ENCODE measurements around the gene SLC25A44. TPM values are rescaled to one million over a fixed set of nuclear protein-coding genes. Genes with fewer than 3 reads are reported as not detected.
"Not testable (repeated sequence)": the region's sequence is repeated elsewhere in the genome, so short reads cannot be mapped to it uniquely, and the experiment has no call there.

Gene SLC25A44
- total RNA-seq, 5 donors from 2014 or later (not counting 1 experiment from before 2014, with no cell fraction given) = 16.8 to 24.5 (median 21.4) TPM

DNA sequence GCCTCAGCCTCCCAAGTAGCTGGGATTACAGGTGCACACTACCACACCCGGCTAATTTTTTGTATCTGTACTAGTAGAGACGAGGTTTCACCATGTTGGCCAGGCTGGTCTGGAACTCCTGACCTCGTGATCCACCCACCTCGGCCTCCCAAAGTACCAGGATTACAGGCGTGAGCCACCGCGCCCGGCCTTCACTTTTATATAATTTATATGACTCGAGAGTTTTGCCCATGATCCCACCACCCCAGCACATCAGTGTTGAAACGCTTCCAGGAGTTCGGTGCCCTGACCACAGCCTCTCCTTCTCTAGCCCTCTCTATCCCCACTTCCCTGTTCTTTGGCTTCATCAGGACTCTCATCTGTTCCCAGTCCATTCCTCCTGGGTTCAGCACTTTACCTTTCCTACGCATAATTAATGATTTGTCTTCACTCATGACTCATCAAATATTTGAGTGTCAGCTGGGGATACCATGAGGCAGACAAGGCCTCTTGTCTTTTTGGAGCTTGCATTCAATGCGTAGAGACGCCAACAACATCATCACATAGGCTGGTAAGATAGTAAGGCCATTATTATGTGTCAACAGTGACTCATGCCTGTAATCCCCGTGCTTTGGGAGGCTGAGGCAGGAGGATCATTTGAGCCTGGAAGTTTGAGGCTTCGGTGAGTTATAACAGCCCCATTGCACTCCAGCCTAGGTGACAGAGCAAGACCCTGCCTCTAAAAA is 20.3 kb downstream of the SLC25A44 start:
- Histone ChIP-seq H3K27me3 (replicated peaks in 1 of 2; ENCODE audit: control insufficient read depth in 2 of 2, extremely low read depth in 1 of 2, insufficient read depth in 2 of 2, low read length in 1 of 2) (no peaks in the 10 kb centered on the region), H3K4me3 (ENCODE audit: control insufficient read depth in 1 of 2, extremely low read depth in 1 of 2, low read length in 1 of 2) (no peak overlapping the region), H3K27ac (ENCODE audit: low read length) (peak overlapping the region; percentile 97), H3K4me1 (ENCODE audit: control insufficient read depth in 1 of 2, extremely low read depth in 1 of 2, insufficient read depth in 2 of 2, low read length in 2 of 2) (peaks cover 7 to 44% of the 10 kb centered on the region in 2 experiments), H3K36me3 (ENCODE audit: control insufficient read depth in 2 of 2, extremely low read depth in 1 of 2, insufficient read depth in 1 of 2, low read length in 1 of 2) (peaks cover 4 to 23% of the 10 kb centered on the region in 2 donors), H3K9me3 (no peaks in the 10 kb centered on the region)
- ChIA-PET POLR2A (interaction anchor here in 1 of 2 donors (0.6 to 1.9 kb wide), 4 partner anchors 20 to 292 kb away, joined by 3 to 32 read pairs (median 3); partner anchors contain the start of gene SLC25A44), CTCF (interaction anchor here (0.6 to 2.7 kb wide), 6 partner anchors 11 to 891 kb away, joined by 3 to 40 read pairs (median 4); no protein-coding TSS in a partner anchor)
- no peak for ATAC-seq (replicated peaks in 1 of 4)
- no peak for DNase-seq
- Mint-ChIP-seq H3K4me3 (peak overlapping the region; percentile 79 to 95 (median 95)), H3K27ac (peak overlapping the region; percentile 57 to 77), H3K9me3 (no peaks in the 10 kb centered on the region), H3K27me3 (no peaks in the 10 kb centered on the region), H3K4me1 (peaks cover 37 to 54% (median 50%) of the 10 kb centered on the region in 3 donors), H3K36me3 (peaks cover 9% of the 10 kb centered on the region)
- 75% methylated on average over 3 of the region's 16 CpGs for WGBS (ENCODE audit: insufficient coverage)

DNA sequence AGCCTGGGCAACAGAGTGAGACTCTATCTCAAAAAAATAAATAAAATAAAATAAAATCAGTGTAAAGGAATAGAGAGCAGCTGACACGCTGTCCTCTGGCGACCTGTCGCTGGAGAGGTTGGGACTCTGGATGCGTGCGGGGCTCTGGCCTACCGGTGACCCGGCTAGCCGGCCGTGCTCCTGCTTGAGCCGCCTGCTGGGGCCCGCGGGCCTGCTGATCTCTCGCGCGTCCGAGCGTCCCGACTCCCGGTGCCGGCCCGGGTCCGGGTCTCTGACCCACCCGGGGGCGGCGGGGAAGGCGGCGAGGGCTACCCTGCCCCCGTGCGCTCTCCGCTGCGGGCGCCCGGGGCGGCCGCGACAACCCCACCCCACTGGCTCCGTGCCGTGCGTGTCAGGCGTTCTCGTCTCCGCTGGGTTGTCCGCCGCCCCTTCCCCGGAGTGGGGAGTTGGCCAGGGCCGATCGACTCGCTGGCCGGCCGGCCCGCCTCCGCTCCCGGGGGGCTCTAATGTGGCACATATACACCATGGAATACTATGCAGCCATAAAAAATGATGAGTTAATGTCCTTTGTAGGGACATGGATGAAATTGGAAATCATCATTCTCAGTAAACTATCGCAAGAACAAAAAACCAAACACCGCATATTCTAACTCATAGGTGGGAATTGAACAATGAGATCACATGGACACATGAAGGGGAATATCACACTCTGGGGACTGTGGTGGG is 22.6 kb downstream of the SLC25A44 start:
- WGBS (ENCODE audit: insufficient coverage) = 98% methylated on average over 25 of the region's 55 CpGs
- DNase-seq = peak in 1 of 35 experiments; percentile 43
- H3K4me3 ChIP-seq (ENCODE audit: control insufficient read depth in 1 of 2, extremely low read depth in 1 of 2, low read length in 1 of 2); H3K9me3 ChIP-seq; H3K27me3 ChIP-seq (replicated peaks in 1 of 2; ENCODE audit: control insufficient read depth in 2 of 2, extremely low read depth in 1 of 2, insufficient read depth in 2 of 2, low read length in 1 of 2); CTCF ChIA-PET; H3K27ac Mint-ChIP-seq; H3K27ac ChIP-seq (ENCODE audit: low read length); H3K4me3 Mint-ChIP-seq; ATAC-seq (replicated peaks in 1 of 4); H3K9me3 Mint-ChIP-seq; H3K27me3 Mint-ChIP-seq; POLR2A ChIA-PET: not testable (repeated sequence)
- H3K4me1 Mint-ChIP-seq = peaks cover 48 to 68% (median 65%) of the 10 kb centered on the region in 3 donors
- peaks cover 13% of the 10 kb centered on the region for H3K36me3 Mint-ChIP-seq
- Histone ChIP-seq H3K36me3 (ENCODE audit: control insufficient read depth in 2 of 2, extremely low read depth in 1 of 2, insufficient read depth in 1 of 2, low read length in 1 of 2) (peaks cover 5 to 21% of the 10 kb centered on the region in 2 donors), H3K4me1 (ENCODE audit: control insufficient read depth in 1 of 2, extremely low read depth in 1 of 2, insufficient read depth in 2 of 2, low read length in 2 of 2) (peaks cover 7 to 46% of the 10 kb centered on the region in 2 experiments)

DNA sequence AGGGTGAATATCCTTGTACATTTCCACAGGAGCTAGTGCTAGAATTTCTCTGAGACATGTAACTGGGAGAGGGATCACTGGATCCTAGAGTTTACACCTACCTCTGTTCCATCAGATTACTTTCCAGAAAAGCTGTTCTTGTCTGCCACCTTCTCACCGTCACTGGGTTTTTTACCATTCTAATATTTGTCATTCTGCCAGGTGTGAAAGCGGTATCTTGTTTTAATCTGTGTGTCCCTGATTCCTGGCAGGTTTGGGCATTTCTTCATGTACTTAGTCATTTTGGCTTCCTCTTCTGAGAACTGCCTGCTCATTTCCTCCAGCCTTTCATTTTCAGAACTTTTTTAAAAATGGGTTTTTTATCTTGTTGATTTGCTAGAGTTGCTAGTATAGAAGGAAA is 24.0 kb downstream of the SLC25A44 start:
- no peaks in the 10 kb centered on the region for H3K27me3 ChIP-seq (replicated peaks in 1 of 2; ENCODE audit: control insufficient read depth in 2 of 2, extremely low read depth in 1 of 2, insufficient read depth in 2 of 2, low read length in 1 of 2)
- no peak overlapping the region for H3K4me3 ChIP-seq (ENCODE audit: control insufficient read depth in 1 of 2, extremely low read depth in 1 of 2, low read length in 1 of 2)
- peak overlapping the region; percentile 89 to 92 for H3K27ac Mint-ChIP-seq
- peak in 3 of 4 experiments; percentile 34 to 43 (median 41) for ATAC-seq (replicated peaks in 1 of 4)
- no peaks in the 10 kb centered on the region for H3K9me3 Mint-ChIP-seq
- peaks cover 7 to 43% of the 10 kb centered on the region in 2 experiments for H3K4me1 ChIP-seq (ENCODE audit: control insufficient read depth in 1 of 2, extremely low read depth in 1 of 2, insufficient read depth in 2 of 2, low read length in 2 of 2)
- POLR2A ChIA-PET = interaction anchor here (0.5 to 0.9 kb wide), 3 partner anchors 123 to 946 kb away, joined by 3 to 9 read pairs (median 3); no protein-coding TSS in a partner anchor
- H3K36me3 ChIP-seq (ENCODE audit: control insufficient read depth in 2 of 2, extremely low read depth in 1 of 2, insufficient read depth in 1 of 2, low read length in 1 of 2) = peaks cover 13 to 29% of the 10 kb centered on the region in 2 donors
- H3K36me3 Mint-ChIP-seq = peaks cover 23% of the 10 kb centered on the region
- H3K4me3 Mint-ChIP-seq = peak overlapping the region; percentile 43 to 62 (median 57)
- WGBS (ENCODE audit: insufficient coverage) = no CpG with 5 or more reads among the region's 2 CpGs
- no peaks in the 10 kb centered on the region for H3K27me3 Mint-ChIP-seq
- peak overlapping the region; percentile 52 for H3K27ac ChIP-seq (ENCODE audit: low read length)
- no peaks in the 10 kb centered on the region for H3K9me3 ChIP-seq
- DNase-seq = peak in 2 of 35 experiments; percentile 8 to 52
- CTCF ChIA-PET = interaction anchor here (0.6 to 0.8 kb wide), 3 partner anchors 12 to 24 kb away, joined by 3 to 6 read pairs (median 3); partner anchors contain the start of gene SLC25A44 (in 1 of the 2)
- H3K4me1 Mint-ChIP-seq = peaks cover 46 to 72% (median 71%) of the 10 kb centered on the region in 3 donors

DNA sequence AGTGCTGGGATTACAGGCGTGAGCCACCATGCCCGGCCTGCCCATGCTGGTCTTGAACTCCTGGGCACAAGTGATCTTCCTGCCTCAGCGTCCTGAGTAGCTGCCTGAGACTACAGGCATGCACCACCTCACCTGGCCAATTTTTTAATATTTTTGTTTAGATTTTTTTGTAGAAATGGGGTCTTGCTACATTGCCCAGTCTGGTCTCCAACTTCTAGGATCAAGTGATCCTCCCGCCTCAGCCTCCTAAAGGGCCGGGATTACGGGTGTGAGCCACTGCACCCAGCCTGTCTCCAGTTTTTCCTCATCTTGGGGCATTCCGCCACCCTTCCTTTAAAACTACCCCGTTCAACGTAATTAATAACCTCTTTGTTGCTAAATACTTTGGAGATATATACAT is 26.3 kb downstream of the SLC25A44 start:
- Mint-ChIP-seq H3K27ac (peak overlapping the region in 1 of 2 donors; percentile 39), H3K36me3 (peaks cover 33% of the 10 kb centered on the region), H3K4me1 (peaks cover 31 to 63% (median 61%) of the 10 kb centered on the region in 3 donors), H3K27me3 (no peaks in the 10 kb centered on the region), H3K9me3 (no peaks in the 10 kb centered on the region), H3K4me3 (no peak overlapping the region)
- DNase-seq = no peak
- ATAC-seq (replicated peaks in 1 of 4) = no peak
- Histone ChIP-seq H3K4me1 (ENCODE audit: control insufficient read depth in 1 of 2, extremely low read depth in 1 of 2, insufficient read depth in 2 of 2, low read length in 2 of 2) (peaks cover 4 to 30% of the 10 kb centered on the region in 2 experiments), H3K36me3 (ENCODE audit: control insufficient read depth in 2 of 2, extremely low read depth in 1 of 2, insufficient read depth in 1 of 2, low read length in 1 of 2) (peaks cover 14 to 33% of the 10 kb centered on the region in 2 donors), H3K4me3 (ENCODE audit: control insufficient read depth in 1 of 2, extremely low read depth in 1 of 2, low read length in 1 of 2) (no peak overlapping the region), H3K27me3 (replicated peaks in 1 of 2; ENCODE audit: control insufficient read depth in 2 of 2, extremely low read depth in 1 of 2, insufficient read depth in 2 of 2, low read length in 1 of 2) (no peaks in the 10 kb centered on the region), H3K27ac (ENCODE audit: low read length) (no peak overlapping the region), H3K9me3 (no peaks in the 10 kb centered on the region)
- POLR2A ChIA-PET = no interaction called here
- CTCF ChIA-PET = interaction anchor here (0.6 kb wide), 2 partner anchors 282 to 584 kb away, joined by 4 to 5 read pairs; no protein-coding TSS in a partner anchor
- WGBS (ENCODE audit: insufficient coverage) = 100% methylated on average over 4 of the region's 9 CpGs

DNA sequence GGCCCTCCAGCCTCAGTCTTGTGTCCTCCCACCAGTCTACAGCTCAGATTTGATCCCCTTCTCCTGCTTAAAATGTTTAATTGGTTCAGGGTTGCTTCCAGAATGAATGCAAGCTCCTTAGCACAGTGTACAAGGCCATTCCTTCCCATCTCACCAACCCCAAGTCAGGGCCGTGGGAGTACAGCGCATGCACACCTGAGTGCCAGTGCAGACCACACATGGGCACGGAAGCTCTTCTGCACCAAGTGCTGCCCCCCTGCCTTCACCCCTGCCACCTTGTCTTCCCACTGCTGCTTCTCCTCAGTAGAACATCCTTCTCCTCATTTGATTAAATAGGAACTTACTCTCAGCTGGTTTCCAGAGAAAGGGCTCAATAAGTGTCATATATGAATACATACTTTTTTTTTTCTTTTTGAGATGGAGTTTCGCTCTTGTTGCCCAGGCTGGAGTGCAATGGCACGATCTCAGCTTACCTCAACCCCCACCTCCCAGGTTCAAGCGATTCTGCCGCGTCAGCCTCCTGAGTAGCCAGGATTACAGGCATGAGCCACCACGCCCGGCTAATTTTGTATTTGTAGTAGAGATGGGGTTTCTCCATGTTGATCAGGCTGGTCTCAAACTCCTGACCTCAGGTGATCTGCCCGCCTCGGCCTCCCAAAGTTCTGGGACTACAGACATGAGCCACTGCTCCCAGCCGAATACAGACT is 28.2 kb downstream of the SLC25A44 start:
- H3K4me3 Mint-ChIP-seq = no peak overlapping the region
- H3K27ac ChIP-seq (ENCODE audit: low read length) = no peak overlapping the region
- peaks cover 42% of the 10 kb centered on the region for H3K36me3 Mint-ChIP-seq

More for the DNA sequence above, 28.2 kb downstream of the SLC25A44 start:
- 76% methylated on average over 9 of the region's 13 CpGs for WGBS (ENCODE audit: insufficient coverage)
- H3K9me3 ChIP-seq = no peaks in the 10 kb centered on the region
- Mint-ChIP-seq H3K27ac (peak overlapping the region; percentile 79 to 88), H3K9me3 (no peaks in the 10 kb centered on the region), H3K27me3 (no peaks in the 10 kb centered on the region), H3K4me1 (peaks cover 31 to 61% (median 60%) of the 10 kb centered on the region in 3 donors)
- H3K4me1 ChIP-seq (ENCODE audit: control insufficient read depth in 1 of 2, extremely low read depth in 1 of 2, insufficient read depth in 2 of 2, low read length in 2 of 2) = peaks cover 4 to 33% of the 10 kb centered on the region in 2 experiments
- DNase-seq = no peak
- ATAC-seq (replicated peaks in 1 of 4) = no peak
- ChIA-PET CTCF (no interaction called here), POLR2A (no interaction called here)
- no peaks in the 10 kb centered on the region for H3K27me3 ChIP-seq (replicated peaks in 1 of 2; ENCODE audit: control insufficient read depth in 2 of 2, extremely low read depth in 1 of 2, insufficient read depth in 2 of 2, low read length in 1 of 2)
- peaks cover 14 to 37% of the 10 kb centered on the region in 2 donors for H3K36me3 ChIP-seq (ENCODE audit: control insufficient read depth in 2 of 2, extremely low read depth in 1 of 2, insufficient read depth in 1 of 2, low read length in 1 of 2)
- H3K4me3 ChIP-seq (ENCODE audit: control insufficient read depth in 1 of 2, extremely low read depth in 1 of 2, low read length in 1 of 2) = no peak overlapping the region

Data from T-cell (primary cell).